Nephron progenitor cell (in vitro differentiated cells): ENCODE results near the gene PRDX5.
A peak's percentile ranks its signal among the peaks of the same experiment; 100 is the strongest.

Experiments
- DNase-seq: peaks from one replicate; pipeline ENCODE4 v3.0.0; 2021
- H3K27ac Mint-ChIP-seq: 2 replicates; pipeline ENCODE4 v1.8.0; 2021; ENCODE audit warnings: mild to moderate bottlenecking, moderate library complexity, mixed read lengths
- H3K27me3 Mint-ChIP-seq: 2 replicates; pipeline ENCODE4 v1.8.0; 2021; ENCODE audit warnings: mild to moderate bottlenecking, low read depth, mixed read lengths; ENCODE audit not compliant: poor library complexity
- H3K36me3 Mint-ChIP-seq: 2 replicates; pipeline ENCODE4 v1.8.0; 2021; ENCODE audit warnings: low read depth, mixed read lengths
- H3K4me1 Mint-ChIP-seq: 2 replicates; pipeline ENCODE4 v1.8.0; 2021; ENCODE audit warnings: mixed read lengths
- H3K4me3 Mint-ChIP-seq: 2 replicates; pipeline ENCODE4 v1.8.0; 2021; ENCODE audit warnings: mild to moderate bottlenecking, moderate library complexity, mixed read lengths
- H3K9me3 Mint-ChIP-seq: 2 replicates; pipeline ENCODE4 v1.8.0; 2021; ENCODE audit warnings: mild to moderate bottlenecking, moderate library complexity, mixed read lengths
- TF ChIP-seq, protein P1 (sequence below): fragments of 200-600 bp; sonication (generic); IDR thresholded peaks from 2 replicates; pipeline ENCODE4 v1.5.0; 2021; ENCODE audit warnings: antibody characterized with exemption

Gene PRDX5

GRCh38 chr11:64341851-64342791 is 24.2 kb downstream of the PRDX5 start:
- Mint-ChIP-seq H3K4me1 (peaks cover 43% of the 10 kb centered on the region), H3K36me3 (no peaks in the 10 kb centered on the region), H3K27ac (no peak overlapping the region), H3K9me3 (no peaks in the 10 kb centered on the region), H3K4me3 (peak overlapping the region; percentile 60), H3K27me3 (peaks cover 16% of the 10 kb centered on the region)
- TF ChIP-seq, protein P1, sequence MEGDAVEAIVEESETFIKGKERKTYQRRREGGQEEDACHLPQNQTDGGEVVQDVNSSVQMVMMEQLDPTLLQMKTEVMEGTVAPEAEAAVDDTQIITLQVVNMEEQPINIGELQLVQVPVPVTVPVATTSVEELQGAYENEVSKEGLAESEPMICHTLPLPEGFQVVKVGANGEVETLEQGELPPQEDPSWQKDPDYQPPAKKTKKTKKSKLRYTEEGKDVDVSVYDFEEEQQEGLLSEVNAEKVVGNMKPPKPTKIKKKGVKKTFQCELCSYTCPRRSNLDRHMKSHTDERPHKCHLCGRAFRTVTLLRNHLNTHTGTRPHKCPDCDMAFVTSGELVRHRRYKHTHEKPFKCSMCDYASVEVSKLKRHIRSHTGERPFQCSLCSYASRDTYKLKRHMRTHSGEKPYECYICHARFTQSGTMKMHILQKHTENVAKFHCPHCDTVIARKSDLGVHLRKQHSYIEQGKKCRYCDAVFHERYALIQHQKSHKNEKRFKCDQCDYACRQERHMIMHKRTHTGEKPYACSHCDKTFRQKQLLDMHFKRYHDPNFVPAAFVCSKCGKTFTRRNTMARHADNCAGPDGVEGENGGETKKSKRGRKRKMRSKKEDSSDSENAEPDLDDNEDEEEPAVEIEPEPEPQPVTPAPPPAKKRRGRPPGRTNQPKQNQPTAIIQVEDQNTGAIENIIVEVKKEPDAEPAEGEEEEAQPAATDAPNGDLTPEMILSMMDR: peak; percentile 26
- peak; percentile 95 for DNase-seq

GRCh38 chr11:64342869-64343745 is 25.2 kb downstream of the PRDX5 start:
- Mint-ChIP-seq H3K27ac (no peak overlapping the region), H3K9me3 (no peaks in the 10 kb centered on the region), H3K4me1 (peaks cover 45% of the 10 kb centered on the region), H3K27me3 (peaks cover 13% of the 10 kb centered on the region), H3K36me3 (no peaks in the 10 kb centered on the region), H3K4me3 (peak overlapping the region; percentile 60)
- TF ChIP-seq, protein P1: no peak
- no peak for DNase-seq

- Mint-ChIP-seq H3K27me3 (peaks cover 13% of the 10 kb centered on the region), H3K9me3 (no peaks in the 10 kb centered on the region), H3K4me1 (peaks cover 51% of the 10 kb centered on the region), H3K4me3 (no peak overlapping the region), H3K27ac (no peak overlapping the region), H3K36me3 (no peaks in the 10 kb centered on the region)
- no peak for DNase-seq
- TF ChIP-seq, protein P1: peak; percentile 30
These were observed 26.0 kb downstream of the PRDX5 start for GRCh38 chr11:64343767-64344559.

GRCh38 chr11:64344787-64345186 is 26.9 kb downstream of the PRDX5 start:
- TF ChIP-seq, protein P1: no peak
- H3K36me3 Mint-ChIP-seq: no peaks in the 10 kb centered on the region
- H3K9me3 Mint-ChIP-seq: no peaks in the 10 kb centered on the region
- H3K4me1 Mint-ChIP-seq: peaks cover 48% of the 10 kb centered on the region
- no peak overlapping the region for H3K4me3 Mint-ChIP-seq
- peaks cover 13% of the 10 kb centered on the region for H3K27me3 Mint-ChIP-seq
- no peak for DNase-seq
- H3K27ac Mint-ChIP-seq: no peak overlapping the region

- no peak overlapping the region for H3K27ac Mint-ChIP-seq
- H3K4me3 Mint-ChIP-seq: no peak overlapping the region
- DNase-seq: no peak
- peaks cover 44% of the 10 kb centered on the region for H3K4me1 Mint-ChIP-seq
- peaks cover 6% of the 10 kb centered on the region for H3K27me3 Mint-ChIP-seq
- TF ChIP-seq, protein P1: no peak
- no peaks in the 10 kb centered on the region for H3K36me3 Mint-ChIP-seq
- no peaks in the 10 kb centered on the region for H3K9me3 Mint-ChIP-seq
These were observed 29.4 kb downstream of the PRDX5 start for GRCh38 chr11:64347193-64347867.
